Smooth muscle cell (in vitro differentiated cells): ENCODE data around the gene UCK2. TPM values are rescaled to one million over a fixed set of nuclear protein-coding genes. Genes with fewer than 3 reads are reported as not detected.

Experiments used
- DNase-seq: peaks from one replicate; lab custom pipeline; 2025; ENCODE audit not compliant: unreplicated experiment; lab: John Stamatoyannopoulos, UW
- H2AFZ ChIP-seq: fragments of 200-600 bp; sonication (generic); 2 replicates; pipeline ENCODE4 v1.6.0; 2016; ENCODE audit warnings: antibody characterized with exemption, low read depth, mild to moderate bottlenecking
- H3F3A ChIP-seq: fragments of 200-600 bp; sonication (generic); 2 replicates; pipeline ENCODE4 v1.6.0; 2017; ENCODE audit warnings: antibody characterized with exemption, low read depth
- H3K27ac ChIP-seq: fragments of 200-600 bp; sonication (generic); 2 replicates; pipeline ENCODE4 v1.5.1; 2016; ENCODE audit warnings: low read depth, mild to moderate bottlenecking
- H3K27me3 ChIP-seq: fragments of 200-600 bp; sonication (generic); 2 replicates; pipeline ENCODE4 v1.6.1; 2016; ENCODE audit warnings: low read depth, mild to moderate bottlenecking
- H3K36me3 ChIP-seq: fragments of 200-600 bp; sonication (generic); 2 replicates; pipeline ENCODE4 v1.5.1; 2016; ENCODE audit warnings: low read depth
- H3K4me1 ChIP-seq: fragments of 200-600 bp; sonication (generic); 2 replicates; pipeline ENCODE4 v1.5.1; 2016; ENCODE audit warnings: low read depth
- H3K4me2 ChIP-seq: fragments of 200-600 bp; sonication (generic); 2 replicates; pipeline ENCODE4 v1.6.0; 2016; ENCODE audit warnings: mild to moderate bottlenecking
- H3K4me3 ChIP-seq: fragments of 200-600 bp; sonication (generic); 2 replicates; pipeline ENCODE4 v1.5.1; 2016; ENCODE audit warnings: mild to moderate bottlenecking
- H3K79me2 ChIP-seq: fragments of 200-600 bp; sonication (generic); 2 replicates; pipeline ENCODE4 v1.6.0; 2016; ENCODE audit warnings: low read depth, mild to moderate bottlenecking
- H3K9ac ChIP-seq: fragments of 200-600 bp; sonication (generic); 2 replicates; pipeline ENCODE4 v1.6.0; 2016; ENCODE audit warnings: low read depth
- H3K9me3 ChIP-seq: fragments of 200-600 bp; sonication (generic); replicated peaks from 2 replicates; pipeline ENCODE4 v1.5.1; 2016; ENCODE audit warnings: low read depth
- H4K20me1 ChIP-seq: fragments of 200-600 bp; sonication (generic); 2 replicates; pipeline ENCODE4 v1.6.0; 2016; ENCODE audit warnings: low read depth
- CTCF ChIP-seq: fragments of 200-600 bp; sonication (generic); IDR thresholded peaks from 2 replicates; pipeline ENCODE4 v1.5.1; 2017; ENCODE audit warnings: borderline replicate concordance, mild to moderate bottlenecking, antibody characterized with exemption; ENCODE audit not compliant: insufficient read depth, poor library complexity, severe bottlenecking
- WGBS: methylation state at CpG from one replicate; pipeline ENCODE4 v1.1.7; 2016; ENCODE audit warnings: low lambda C conversion rate; 5-methylcytosine and 5-hydroxymethylcytosine counted together
- polyA plus RNA-seq: library from polyadenylated mRNA; unstranded; fragments of >200 nt; fragmentation: Nextera tagmentation; extraction: Ambion mirVana; gene quantifications from 2 replicates; pipeline ENCODE4 v1.2.1, GENCODE V29; 2016
- total RNA-seq: library from RNA; depleted of rRNA; stranded (reverse); fragments of >200 nt; gene quantifications from 2 replicates; pipeline ENCODE4 v1.2.3, GENCODE V29; 2014

Gene UCK2
- total and polyA plus RNA-seq, 2 experiments from 2014 or later = 32.6 to 39.5 TPM

DNA sequence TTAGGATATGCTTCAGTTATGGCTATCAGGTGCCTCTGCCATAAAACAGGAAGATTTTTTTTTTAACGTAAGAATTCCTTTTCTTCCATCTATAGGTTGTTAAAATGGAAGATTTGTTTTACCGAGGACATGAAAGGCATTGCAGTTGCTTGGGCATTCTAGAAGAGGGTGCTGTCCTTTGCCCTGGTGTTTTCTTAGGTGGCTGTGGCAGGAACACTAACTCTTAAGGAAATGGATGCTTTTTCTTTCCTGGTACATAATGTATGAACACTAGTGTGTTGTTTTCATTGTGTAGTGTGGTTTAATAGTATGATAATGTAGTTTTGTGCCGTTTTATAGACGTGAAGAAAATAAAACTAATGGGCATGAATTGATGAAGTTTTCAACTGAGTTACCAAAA, 47.2 kb downstream of the UCK2 start:
- DNase-seq = no peak
- 93% methylated on average over 4 of the region's 4 CpGs for WGBS
- H3K36me3 ChIP-seq = no peaks in the 10 kb centered on the region

GRCh38 chr1:165875171-165875570, 47.8 kb downstream of the UCK2 start:
- DNase-seq = no peak
- Histone ChIP-seq H3K9ac (no peak overlapping the region), H3K4me1 (no peaks in the 10 kb centered on the region), H3K4me2 (no peak overlapping the region), H2AFZ (no peak overlapping the region), H4K20me1 (no peaks in the 10 kb centered on the region), H3K27ac (no peak overlapping the region), H3K9me3 (peaks cover 5% of the 10 kb centered on the region), H3K36me3 (no peaks in the 10 kb centered on the region), H3K79me2 (peaks cover 96% of the 10 kb centered on the region), H3K27me3 (no peaks in the 10 kb centered on the region), H3K4me3 (no peak overlapping the region), H3F3A (no peaks in the 10 kb centered on the region)
- WGBS = 85% methylated on average over 3 of the region's 3 CpGs
- TF ChIP-seq CTCF = no peak

More for the DNA sequence above, 47.2 kb downstream of the UCK2 start:
- no peak overlapping the region for H2AFZ ChIP-seq
- no peak overlapping the region for H3K27ac ChIP-seq
- no peaks in the 10 kb centered on the region for H4K20me1 ChIP-seq
- H3K9me3 ChIP-seq = peaks cover 5% of the 10 kb centered on the region
- H3K4me2 ChIP-seq = no peak overlapping the region
- peaks cover 96% of the 10 kb centered on the region for H3K79me2 ChIP-seq
- no peaks in the 10 kb centered on the region for H3F3A ChIP-seq
- H3K4me3 ChIP-seq = no peak overlapping the region
- H3K27me3 ChIP-seq = no peaks in the 10 kb centered on the region
- TF ChIP-seq CTCF = no peak
- H3K4me1 ChIP-seq = no peaks in the 10 kb centered on the region
- no peak overlapping the region for H3K9ac ChIP-seq

- H3K36me3 ChIP-seq = no peaks in the 10 kb centered on the region
- WGBS = 92% methylated on average over 6 of the region's 6 CpGs
- H3K27ac ChIP-seq = no peak overlapping the region
- no peak overlapping the region for H2AFZ ChIP-seq
- no peak overlapping the region for H3K4me3 ChIP-seq
- H3F3A ChIP-seq = no peaks in the 10 kb centered on the region
- peaks cover 96% of the 10 kb centered on the region for H3K79me2 ChIP-seq
- no peak for DNase-seq
- H3K27me3 ChIP-seq = no peaks in the 10 kb centered on the region
- TF ChIP-seq CTCF = no peak
- H3K9me3 ChIP-seq = peaks cover 5% of the 10 kb centered on the region
- no peak overlapping the region for H3K9ac ChIP-seq
- no peaks in the 10 kb centered on the region for H4K20me1 ChIP-seq
- H3K4me2 ChIP-seq = no peak overlapping the region
- no peaks in the 10 kb centered on the region for H3K4me1 ChIP-seq
Measured at GRCh38 chr1:165875604-165876003, 48.2 kb downstream of the UCK2 start.

- no peak overlapping the region for H2AFZ ChIP-seq
- H3K4me3 ChIP-seq = no peak overlapping the region
- H4K20me1 ChIP-seq = no peaks in the 10 kb centered on the region
- H3K9ac ChIP-seq = no peak overlapping the region
- H3K27ac ChIP-seq = no peak overlapping the region
- H3K27me3 ChIP-seq = no peaks in the 10 kb centered on the region
- TF ChIP-seq CTCF = no peak
- WGBS = 100% methylated on average over 1 of the region's 1 CpG
- peaks cover 5% of the 10 kb centered on the region for H3K9me3 ChIP-seq
- no peaks in the 10 kb centered on the region for H3K36me3 ChIP-seq
- no peaks in the 10 kb centered on the region for H3K4me1 ChIP-seq
- H3K4me2 ChIP-seq = no peak overlapping the region
- H3K79me2 ChIP-seq = peaks cover 93% of the 10 kb centered on the region
- H3F3A ChIP-seq = no peaks in the 10 kb centered on the region
- no peak for DNase-seq
Measured at GRCh38 chr1:165876121-165876520, 48.7 kb downstream of the UCK2 start.
